Nephron (organoid): ENCODE measurements around the gene DPP10.
A peak's percentile ranks its signal among the peaks of the same experiment; 100 is the strongest.

Experiments used
- H3K27ac Mint-ChIP-seq, 3 experiments: 2 replicates each; pipeline ENCODE4 v1.8.0; 2020; ENCODE audit warnings: mixed read lengths in 3 of 3, mild to moderate bottlenecking in 2 of 3, moderate library complexity in 1 of 3
- H3K27me3 Mint-ChIP-seq: 2 replicates; pipeline ENCODE4 v1.8.0; 2021; ENCODE audit warnings: low read depth, mild to moderate bottlenecking, moderate library complexity, mixed read lengths
- H3K36me3 Mint-ChIP-seq: 2 replicates; pipeline ENCODE4 v1.8.0; 2020; ENCODE audit warnings: low read depth, mixed read lengths
- H3K4me1 Mint-ChIP-seq: 2 replicates; pipeline ENCODE4 v1.8.0; 2020; ENCODE audit warnings: mixed read lengths
- H3K4me3 Mint-ChIP-seq, 3 experiments: 2 replicates each; pipeline ENCODE4 v1.8.0; 2020; ENCODE audit warnings: mild to moderate bottlenecking in 3 of 3, mixed read lengths in 3 of 3, moderate library complexity in 2 of 3
- H3K9me3 Mint-ChIP-seq: 2 replicates; pipeline ENCODE4 v1.8.0; 2020; ENCODE audit warnings: mixed read lengths
- CTCF ChIP-seq, 3 experiments: fragments of 200-600 bp; sonication (generic); IDR thresholded peaks; one replicate each; pipeline ENCODE4 v1.5.0; 2021; ENCODE audit warnings: antibody characterized with exemption in 3 of 3; ENCODE audit not compliant: unreplicated experiment in 3 of 3

DPP10 gene

GRCh38 chr2:114642988-114643553 lies 200.6 kb downstream of the DPP10 start:
- Mint-ChIP-seq H3K4me1 (no peaks in the 10 kb centered on the region), H3K4me3 (no peak overlapping the region), H3K36me3 (no peaks in the 10 kb centered on the region), H3K27me3 (no peaks in the 10 kb centered on the region), H3K9me3 (no peaks in the 10 kb centered on the region), H3K27ac (no peak overlapping the region)
- no peak for TF ChIP-seq CTCF (IDR thresholded peaks at IDR 0.05; ENCODE audit: unreplicated experiment in 3 of 3)

- Mint-ChIP-seq H3K36me3 (no peaks in the 10 kb centered on the region), H3K9me3 (no peaks in the 10 kb centered on the region), H3K27ac (no peak overlapping the region), H3K27me3 (peaks cover 4% of the 10 kb centered on the region), H3K4me1 (no peaks in the 10 kb centered on the region), H3K4me3 (no peak overlapping the region)
- TF ChIP-seq CTCF (IDR thresholded peaks at IDR 0.05; ENCODE audit: unreplicated experiment in 3 of 3), result no peak
Observed at GRCh38 chr2:114651933-114652332, 209.5 kb downstream of the DPP10 start.

- no peaks in the 10 kb centered on the region for H3K4me1 Mint-ChIP-seq
- H3K27me3 Mint-ChIP-seq, result no peaks in the 10 kb centered on the region
- TF ChIP-seq CTCF (IDR thresholded peaks at IDR 0.05; ENCODE audit: unreplicated experiment in 3 of 3), result no peak
- no peaks in the 10 kb centered on the region for H3K9me3 Mint-ChIP-seq
- H3K27ac Mint-ChIP-seq, result no peak overlapping the region
- no peak overlapping the region for H3K4me3 Mint-ChIP-seq
- H3K36me3 Mint-ChIP-seq, result no peaks in the 10 kb centered on the region
Observed at GRCh38 chr2:114659880-114660279, 217.4 kb downstream of the DPP10 start.

GRCh38 chr2:114661971-114662939 lies 219.8 kb downstream of the DPP10 start:
- Mint-ChIP-seq H3K36me3 (no peaks in the 10 kb centered on the region), H3K9me3 (no peaks in the 10 kb centered on the region), H3K27ac (peak overlapping the region in 2 of 3 experiments; percentile 56 to 79), H3K4me3 (peak overlapping the region; percentile 87 to 91 (median 90)), H3K27me3 (no peaks in the 10 kb centered on the region), H3K4me1 (no peaks in the 10 kb centered on the region)
- TF ChIP-seq CTCF (IDR thresholded peaks at IDR 0.05; ENCODE audit: unreplicated experiment in 3 of 3), result no peak

- Mint-ChIP-seq H3K9me3 (no peaks in the 10 kb centered on the region), H3K27me3 (no peaks in the 10 kb centered on the region), H3K4me1 (no peaks in the 10 kb centered on the region), H3K36me3 (no peaks in the 10 kb centered on the region), H3K4me3 (no peak overlapping the region), H3K27ac (no peak overlapping the region)
- TF ChIP-seq CTCF (IDR thresholded peaks at IDR 0.05; ENCODE audit: unreplicated experiment in 3 of 3), result no peak
Observed at GRCh38 chr2:114668415-114668814, 226.0 kb downstream of the DPP10 start.
